ENCODE data around the gene MEF2A. TPM values are rescaled to one million over a fixed set of nuclear protein-coding genes. Genes with fewer than 3 reads are reported as not detected.

MEF2A gene
- total and polyA plus RNA-seq, 9 of the 15 experiments (the other 6 are each of a cell fraction or from before 2014, with no cell fraction given) = 1.6 to 18.7 (median 8.7) TPM

GRCh38 chr15:99645951-99646350 is 80.2 kb downstream of the MEF2A start:
- no peaks in the 10 kb centered on the region for H3K36me3 ChIP-seq (ENCODE audit: control insufficient read depth, insufficient read depth, low read length)
- H4K20me1 ChIP-seq (replicated peaks; ENCODE audit: control insufficient read depth, insufficient read depth, low read length) = no peaks in the 10 kb centered on the region
- no peak overlapping the region for H3K27ac ChIP-seq (ENCODE audit: extremely low read depth, low read depth, low read length)
- DNase-seq (ENCODE audit: extremely low read depth in 1 of 4, low spot score in 3 of 4) (no peak), FAIRE-seq (no peak), ATAC-seq (no peak)
- intact Hi-C loops (cut with micrococcal nuclease) (no loop called here), in situ Hi-C loops (cut with MboI) (no loop called here)
- H3K79me2 ChIP-seq (ENCODE audit: control insufficient read depth, insufficient read depth, low read length) = no peaks in the 10 kb centered on the region
- ChIA-PET CTCF (ENCODE audit: low intra/inter-chr PET ratio) (no interaction called here), POLR2A (no interaction called here)
- H3K9ac ChIP-seq (ENCODE audit: insufficient read depth in 1 of 2, low read depth in 2 of 2, low read length in 2 of 2) = no peak overlapping the region
- H3K9me1 ChIP-seq (ENCODE audit: control insufficient read depth, insufficient read depth, low read length) = no peaks in the 10 kb centered on the region
- no peaks in the 10 kb centered on the region for H3K9me3 ChIP-seq (replicated peaks; ENCODE audit: control insufficient read depth, insufficient read depth, low read depth, low read length)
- H3K27me3 ChIP-seq (ENCODE audit: control insufficient read depth in 2 of 2, insufficient read depth in 2 of 2, low read length in 2 of 2) = no peaks in the 10 kb centered on the region
- no peak overlapping the region for H2AFZ ChIP-seq (ENCODE audit: low read depth, low read length)
- H3K4me2 ChIP-seq (ENCODE audit: insufficient read depth, low read length) = no peak overlapping the region
- BruUV-seq (replicated peaks) = no TSS peak
- H3K4me3 ChIP-seq = no peak overlapping the region
- H3K4me1 ChIP-seq (replicated peaks in 1 of 2; ENCODE audit: control insufficient read depth in 2 of 2, insufficient read depth in 2 of 2, low read length in 2 of 2) = no peaks in the 10 kb centered on the region
- TF ChIP-seq TRIM24 (IDR thresholded peaks at IDR 0.05) (no peak), VEZF1 (CRISPR knock-in tag; IDR thresholded peaks at IDR 0.05) (no peak), BRCA1 (IDR thresholded peaks at IDR 0.05) (no peak), BRCA1 (CRISPR knock-in tag; IDR thresholded peaks at IDR 0.05) (no peak), ZKSCAN8 (CRISPR knock-in tag; IDR thresholded peaks at IDR 0.05) (no peak), FOXA1 (IDR thresholded peaks at IDR 0.05; ENCODE audit: borderline replicate concordance) (no peak), ZBTB40 (IDR thresholded peaks at IDR 0.05) (no peak), ZBTB40 (CRISPR knock-in tag; IDR thresholded peaks at IDR 0.05) (no peak), ZNF24 (IDR thresholded peaks at IDR 0.05) (no peak), ATF6 (CRISPR knock-in tag; IDR thresholded peaks at IDR 0.05) (no peak), MAFG (tag; conservative IDR thresholded peaks at IDR 0.05) (no peak), ZC3H4 (CRISPR knock-in tag; IDR thresholded peaks at IDR 0.05; ENCODE audit: borderline replicate concordance) (no peak), RBM39 (optimal IDR thresholded peaks at IDR 0.05; ENCODE audit: low read depth, low read length) (no peak)

Measured in K562 (cell line).